Measurements from ENCODE around the gene TPGS2. TPM values are rescaled to one million over a fixed set of nuclear protein-coding genes. Genes with fewer than 3 reads are reported as not detected.
"Not testable (repeated sequence)": the region's sequence is repeated elsewhere in the genome, so short reads cannot be mapped to it uniquely, and the experiment has no call there.

The TPGS2 gene
- polyA plus RNA-seq, 1 donor, result 140 TPM

GRCh38 chr18:36780748-36781147 lies 48.1 kb downstream of the TPGS2 start:
- no peak for DNase-seq

GRCh38 chr18:36777566-36777965 lies 51.2 kb downstream of the TPGS2 start:
- DNase-seq, result no peak

- no peak for DNase-seq
Observed at GRCh38 chr18:36776650-36777049, 52.2 kb downstream of the TPGS2 start.

- DNase-seq, result no peak
Observed at GRCh38 chr18:36775396-36775795, 53.4 kb downstream of the TPGS2 start.

GRCh38 chr18:36772241-36772723 lies 56.5 kb downstream of the TPGS2 start:
- DNase-seq, result peak; percentile 62

GRCh38 chr18:36771245-36771644 lies 57.6 kb downstream of the TPGS2 start:
- no peak for DNase-seq

- no peak for DNase-seq
Observed at GRCh38 chr18:36770315-36770946, 58.4 kb downstream of the TPGS2 start.

GRCh38 chr18:36769611-36770314 lies 59.0 kb downstream of the TPGS2 start:
- no peak for DNase-seq

- no peak for DNase-seq
Observed at GRCh38 chr18:36769172-36769571, 59.6 kb downstream of the TPGS2 start.

GRCh38 chr18:36766836-36767235 lies 62.0 kb downstream of the TPGS2 start:
- DNase-seq, result no peak

- DNase-seq, result not testable (repeated sequence)
Observed at GRCh38 chr18:36762965-36763364, 65.8 kb downstream of the TPGS2 start.

GRCh38 chr18:36762074-36762473 lies 66.7 kb downstream of the TPGS2 start:
- no peak for DNase-seq

- DNase-seq, result no peak
Observed at GRCh38 chr18:36761186-36761698, 67.6 kb downstream of the TPGS2 start.

- DNase-seq, result no peak
Observed at GRCh38 chr18:36760598-36760997, 68.2 kb downstream of the TPGS2 start.

- DNase-seq, result no peak
Observed at GRCh38 chr18:36759167-36759776, 69.5 kb downstream of the TPGS2 start.

GRCh38 chr18:36758623-36759022 lies 70.2 kb downstream of the TPGS2 start:
- DNase-seq, result no peak

GRCh38 chr18:36757991-36758390 lies 70.8 kb downstream of the TPGS2 start:
- DNase-seq, result no peak

GRCh38 chr18:36757081-36757480 lies 71.7 kb downstream of the TPGS2 start:
- DNase-seq, result peak; percentile 59

- no peak for DNase-seq
Observed at GRCh38 chr18:36756242-36756641, 72.6 kb downstream of the TPGS2 start.

- DNase-seq, result no peak
Observed at GRCh38 chr18:36752929-36753865, 75.6 kb downstream of the TPGS2 start.

GRCh38 chr18:36745219-36745975 lies 83.4 kb downstream of the TPGS2 start:
- no peak for DNase-seq

Data from left kidney (tissue), 2 donors.